Astrocyte of the cerebellum (primary cell): Measurements from ENCODE around the gene KCNA2.
A peak's percentile ranks its signal among the peaks of the same experiment; 100 is the strongest.

Source experiments
- DNase-seq: peaks from one replicate; pipeline ENCODE4 v3.0.0-alpha.2; 2011; ENCODE audit warnings: low read depth
- H3K4me3 ChIP-seq: 2 replicates; pipeline ENCODE4 v1.5.1; 2011; ENCODE audit warnings: mild to moderate bottlenecking, low read depth, low read length, moderate library complexity
- CTCF ChIP-seq: IDR thresholded peaks from 2 replicates; pipeline ENCODE4 v1.5.1; 2012; ENCODE audit warnings: low read length, low read depth, moderate library complexity, mild to moderate bottlenecking; ENCODE audit errors: missing control alignments
- in situ Hi-C: cut with HindIII; loops from 2 replicates; pipeline ENCODE4 v1.10.0; 2017; ENCODE audit warnings: low sequenced_read_pairs

KCNA2 gene

GRCh38 chr1:110612060-110612745, 6.0 kb upstream of the KCNA2 start:
- no peak for DNase-seq
- H3K4me3 ChIP-seq = no peak overlapping the region
- no peak for TF ChIP-seq CTCF
- in situ Hi-C loops = no loop called here

GRCh38 chr1:110610696-110611286, 4.6 kb upstream of the KCNA2 start:
- in situ Hi-C loops = no loop called here
- H3K4me3 ChIP-seq = no peak overlapping the region
- DNase-seq = no peak
- TF ChIP-seq CTCF = no peak

- H3K4me3 ChIP-seq = no peak overlapping the region
- TF ChIP-seq CTCF = no peak
- in situ Hi-C loops = no loop called here
- no peak for DNase-seq
These were observed 3.9 kb upstream of the KCNA2 start for GRCh38 chr1:110610084-110610483.

- H3K4me3 ChIP-seq = no peak overlapping the region
- in situ Hi-C loops = no loop called here
- TF ChIP-seq CTCF = no peak
- DNase-seq = no peak
These were observed 2.1 kb upstream of the KCNA2 start for GRCh38 chr1:110608247-110608646.

- in situ Hi-C loops = no loop called here
- no peak for TF ChIP-seq CTCF
- no peak overlapping the region for H3K4me3 ChIP-seq
- DNase-seq = no peak
These were observed 1.5 kb upstream of the KCNA2 start for GRCh38 chr1:110607536-110608230.

GRCh38 chr1:110606657-110607535, 738 bp upstream of the KCNA2 start:
- peak overlapping the region; percentile 42 for H3K4me3 ChIP-seq
- TF ChIP-seq CTCF = no peak
- in situ Hi-C loops = no loop called here
- no peak for DNase-seq
